SK-N-MC (cell line): ENCODE data around the gene TANC1.

Experiments
- EZH2 ChIP-seq: fragments of 200-600 bp; sonication (generic); IDR thresholded peaks from one replicate; pipeline ENCODE4 v1.6.1; 2017; ENCODE audit warnings: antibody characterized with exemption
- POLR2AphosphoS5 ChIP-seq: IDR thresholded peaks from 2 replicates; pipeline ENCODE4 v1.6.1; 2012; ENCODE audit warnings: mild to moderate bottlenecking, low read depth, low read length, borderline replicate concordance

- TF ChIP-seq EZH2 (no peak), POLR2AphosphoS5 (no peak)
Measured at GRCh38 chr2:158940356-158940755, 28.1 kb upstream of the TANC1 start.
